NCI-H1694 treated with DMSO at 0.1 percent for 48 hours (cell line): Measurements from ENCODE around the gene CFAP298.
"Not testable (repeated sequence)": the region's sequence is repeated elsewhere in the genome, so short reads cannot be mapped to it uniquely, and the experiment has no call there.

Experiments
- DNase-seq: peaks from one replicate; lab custom pipeline; 2025; lab: John Stamatoyannopoulos, UW

CFAP298 gene

GRCh38 chr21:32566741-32567389 is 45.3 kb downstream of the CFAP298 start:
- DNase-seq: no peak

- DNase-seq: no peak
Measured at GRCh38 chr21:32565856-32566465, 46.2 kb downstream of the CFAP298 start.

GRCh38 chr21:32562915-32563314 is 49.3 kb downstream of the CFAP298 start:
- no peak for DNase-seq

- DNase-seq: no peak
Measured at GRCh38 chr21:32562426-32562825, 49.8 kb downstream of the CFAP298 start.

- not testable (repeated sequence) for DNase-seq
Measured at GRCh38 chr21:32561476-32561875, 50.7 kb downstream of the CFAP298 start.

- no peak for DNase-seq
Measured at GRCh38 chr21:32560896-32561295, 51.3 kb downstream of the CFAP298 start.

GRCh38 chr21:32559006-32559610 is 53.1 kb downstream of the CFAP298 start:
- no peak for DNase-seq

GRCh38 chr21:32558106-32558505 is 54.1 kb downstream of the CFAP298 start:
- no peak for DNase-seq

GRCh38 chr21:32554832-32555638 is 57.1 kb downstream of the CFAP298 start:
- no peak for DNase-seq

- DNase-seq: no peak
Measured at GRCh38 chr21:32549886-32550285, 62.3 kb downstream of the CFAP298 start.

GRCh38 chr21:32549440-32549839 is 62.7 kb downstream of the CFAP298 start:
- DNase-seq: no peak
